Panc1 (cell line): ENCODE measurements around the gene ATXN1. TPM values are rescaled to one million over a fixed set of nuclear protein-coding genes. Genes with fewer than 3 reads are reported as not detected.

Experiments
- ATAC-seq: fragments of 200-7000 bp; cut with Tn5 transposase; 2 replicates; pipeline ENCODE4 v1.9.1; 2020; ENCODE audit warnings: mild to moderate bottlenecking, moderate library complexity
- BruUV-seq: library from RNA; stranded (reverse); fragments of 400-500 nt; replicated peaks from 2 replicates; lab custom pipeline; 2021; lab: Mats Ljungman, UMichigan
- CTCF ChIA-PET: fragments of 300-600 bp; sonication (Branson Sonifier 250); formaldehyde crosslinking; loops from one replicate; lab custom pipeline; 2022; ENCODE audit warnings: antibody characterized with exemption; lab: Charles Lee
- POLR2A ChIA-PET: fragments of 300-600 bp; sonication (Branson Sonifier 250); formaldehyde crosslinking; loops from one replicate; lab custom pipeline; 2022; ENCODE audit warnings: antibody characterized with exemption; lab: Charles Lee
- DNase-seq: peaks from one replicate; pipeline ENCODE4 v3.0.0-alpha.2; 2010; ENCODE audit warnings: low read depth, low spot score
- H3K27ac ChIP-seq: 2 replicates; pipeline ENCODE4 v1.5.1; 2011; ENCODE audit warnings: mild to moderate bottlenecking, low read length, inconsistent platforms
- H3K27me3 ChIP-seq: fragments of 200-500 bp; sonication (Bioruptor generic); 2 replicates; pipeline ENCODE4 v1.6.0; 2014; ENCODE audit warnings: low read length, inconsistent platforms; ENCODE audit not compliant: control insufficient read depth, insufficient read depth
- H3K36me3 ChIP-seq: fragments of 200-500 bp; sonication (Bioruptor generic); 2 replicates; pipeline ENCODE4 v1.5.1; 2014; ENCODE audit warnings: inconsistent platforms, mild to moderate bottlenecking, low read length, moderate library complexity; ENCODE audit not compliant: control insufficient read depth, insufficient read depth
- H3K4me1 ChIP-seq: 2 replicates; pipeline ENCODE4 v1.5.1; 2011; ENCODE audit warnings: inconsistent platforms, mild to moderate bottlenecking, low read length, moderate library complexity; ENCODE audit not compliant: control insufficient read depth, insufficient read depth
- H3K4me3 ChIP-seq, 2 experiments: 2 replicates each; pipeline ENCODE4 v1.5.1; 2011 to 2012; ENCODE audit warnings: low read depth in 2 of 2, low read length in 2 of 2, mild to moderate bottlenecking in 2 of 2, inconsistent platforms in 1 of 2, moderate library complexity in 1 of 2
- H3K9me3 ChIP-seq: fragments of 200-500 bp; sonication (Bioruptor generic); 2 replicates; pipeline ENCODE4 v1.5.1; 2014; ENCODE audit warnings: low read depth, mild to moderate bottlenecking, inconsistent platforms, low read length, moderate library complexity; ENCODE audit not compliant: control insufficient read depth, insufficient read depth
- POLR2AphosphoS5 ChIP-seq: IDR thresholded peaks from 2 replicates; pipeline ENCODE4 v1.6.1; 2012; ENCODE audit warnings: mild to moderate bottlenecking, low read depth, low read length, moderate library complexity
- SIN3A ChIP-seq: IDR thresholded peaks from 2 replicates; pipeline ENCODE4 v1.6.1; 2012; ENCODE audit warnings: low read depth, mild to moderate bottlenecking, low read length, moderate library complexity, borderline replicate concordance; ENCODE audit not compliant: insufficient read depth
- TCF7L2 ChIP-seq: IDR thresholded peaks from 2 replicates; pipeline ENCODE4 v1.6.1; 2011; ENCODE audit warnings: mild to moderate bottlenecking, low read depth, low read length, inconsistent platforms
- in situ Hi-C: cut with HindIII; loops from 2 replicates; pipeline ENCODE4 v1.10.0; 2016; ENCODE audit warnings: low sequenced_read_pairs, low pct_unique_long_range_greater_than_20kb
- intact Hi-C: fragments of 100-400 bp; cut with micrococcal nuclease; formaldehyde crosslinking; loops from one replicate; pipeline ENCODE4 v1.10.0; 2022; ENCODE audit not compliant: unreplicated experiment
- total RNA-seq: library from RNA; stranded (reverse); gene quantifications from one replicate; pipeline ENCODE4 v1.2.1, GENCODE V29; 2021; ENCODE audit not compliant: unreplicated experiment
- TF ChIP-seq, protein P1 (sequence below): fragments of 450-650 bp; IDR thresholded peaks from 2 replicates; pipeline ENCODE4 v1.5.1; 2017; ENCODE audit warnings: mild to moderate bottlenecking
- TF ChIP-seq, protein P2 (sequence below), 2 experiments: IDR thresholded peaks; 2 replicates each; pipeline ENCODE4 v1.6.1; 2011 to 2012; ENCODE audit warnings: low read depth in 2 of 2, control low read depth in 1 of 2, low read length in 1 of 2, mild to moderate bottlenecking in 1 of 2, moderate library complexity in 1 of 2; ENCODE audit not compliant: insufficient read depth in 1 of 2

The ATXN1 gene
- total RNA-seq, 1 experiment from 2014 or later: 67.1 TPM

DNA sequence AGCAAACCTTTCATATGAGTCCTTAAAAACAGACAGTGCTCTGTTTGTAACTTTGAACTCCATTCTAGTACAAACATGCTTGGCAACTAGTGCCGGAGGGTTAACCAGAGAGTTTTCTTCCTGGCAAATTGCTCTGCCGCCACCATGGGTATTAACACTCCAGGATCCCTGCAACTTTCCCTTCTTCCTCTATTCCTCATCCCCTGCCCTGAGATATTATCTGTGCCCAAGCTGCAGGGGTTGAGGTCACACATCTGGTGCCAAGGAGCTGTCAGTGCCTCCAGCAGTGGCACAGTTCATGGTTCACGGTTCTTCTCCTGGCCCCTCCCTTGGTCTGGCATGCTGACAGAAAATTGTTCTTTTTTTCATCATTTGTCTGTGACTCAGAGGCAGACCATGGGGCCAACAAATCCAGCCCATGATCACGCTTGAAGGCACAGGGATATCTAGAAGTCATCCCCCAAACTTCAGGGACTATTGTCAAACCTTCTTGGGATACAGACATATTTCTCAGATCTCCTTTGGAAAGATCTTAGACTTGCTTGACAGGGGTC is 77.5 kb downstream of the ATXN1 start:
- CTCF ChIA-PET: interaction anchor here (0.6 kb wide), 2 partner anchors 102 to 119 kb away, joined by 3 read pairs; no protein-coding TSS in a partner anchor
- Histone ChIP-seq H3K27ac (peak overlapping the region; percentile 80), H3K4me1 (peaks cover 71% of the 10 kb centered on the region), H3K27me3 (no peaks in the 10 kb centered on the region), H3K36me3 (no peaks in the 10 kb centered on the region), H3K4me3 (no peak overlapping the region), H3K9me3 (no peaks in the 10 kb centered on the region)
- ATAC-seq (peak; percentile 40), DNase-seq (no peak)
- intact Hi-C loops: no loop called here
- no TSS peak for BruUV-seq
- TF ChIP-seq SIN3A (no peak), POLR2AphosphoS5 (no peak; the same call in 1 of the 2 replicates), TCF7L2 (no peak)
- TF ChIP-seq, protein P1, sequence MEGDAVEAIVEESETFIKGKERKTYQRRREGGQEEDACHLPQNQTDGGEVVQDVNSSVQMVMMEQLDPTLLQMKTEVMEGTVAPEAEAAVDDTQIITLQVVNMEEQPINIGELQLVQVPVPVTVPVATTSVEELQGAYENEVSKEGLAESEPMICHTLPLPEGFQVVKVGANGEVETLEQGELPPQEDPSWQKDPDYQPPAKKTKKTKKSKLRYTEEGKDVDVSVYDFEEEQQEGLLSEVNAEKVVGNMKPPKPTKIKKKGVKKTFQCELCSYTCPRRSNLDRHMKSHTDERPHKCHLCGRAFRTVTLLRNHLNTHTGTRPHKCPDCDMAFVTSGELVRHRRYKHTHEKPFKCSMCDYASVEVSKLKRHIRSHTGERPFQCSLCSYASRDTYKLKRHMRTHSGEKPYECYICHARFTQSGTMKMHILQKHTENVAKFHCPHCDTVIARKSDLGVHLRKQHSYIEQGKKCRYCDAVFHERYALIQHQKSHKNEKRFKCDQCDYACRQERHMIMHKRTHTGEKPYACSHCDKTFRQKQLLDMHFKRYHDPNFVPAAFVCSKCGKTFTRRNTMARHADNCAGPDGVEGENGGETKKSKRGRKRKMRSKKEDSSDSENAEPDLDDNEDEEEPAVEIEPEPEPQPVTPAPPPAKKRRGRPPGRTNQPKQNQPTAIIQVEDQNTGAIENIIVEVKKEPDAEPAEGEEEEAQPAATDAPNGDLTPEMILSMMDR: no peak
- TF ChIP-seq, protein P2, sequence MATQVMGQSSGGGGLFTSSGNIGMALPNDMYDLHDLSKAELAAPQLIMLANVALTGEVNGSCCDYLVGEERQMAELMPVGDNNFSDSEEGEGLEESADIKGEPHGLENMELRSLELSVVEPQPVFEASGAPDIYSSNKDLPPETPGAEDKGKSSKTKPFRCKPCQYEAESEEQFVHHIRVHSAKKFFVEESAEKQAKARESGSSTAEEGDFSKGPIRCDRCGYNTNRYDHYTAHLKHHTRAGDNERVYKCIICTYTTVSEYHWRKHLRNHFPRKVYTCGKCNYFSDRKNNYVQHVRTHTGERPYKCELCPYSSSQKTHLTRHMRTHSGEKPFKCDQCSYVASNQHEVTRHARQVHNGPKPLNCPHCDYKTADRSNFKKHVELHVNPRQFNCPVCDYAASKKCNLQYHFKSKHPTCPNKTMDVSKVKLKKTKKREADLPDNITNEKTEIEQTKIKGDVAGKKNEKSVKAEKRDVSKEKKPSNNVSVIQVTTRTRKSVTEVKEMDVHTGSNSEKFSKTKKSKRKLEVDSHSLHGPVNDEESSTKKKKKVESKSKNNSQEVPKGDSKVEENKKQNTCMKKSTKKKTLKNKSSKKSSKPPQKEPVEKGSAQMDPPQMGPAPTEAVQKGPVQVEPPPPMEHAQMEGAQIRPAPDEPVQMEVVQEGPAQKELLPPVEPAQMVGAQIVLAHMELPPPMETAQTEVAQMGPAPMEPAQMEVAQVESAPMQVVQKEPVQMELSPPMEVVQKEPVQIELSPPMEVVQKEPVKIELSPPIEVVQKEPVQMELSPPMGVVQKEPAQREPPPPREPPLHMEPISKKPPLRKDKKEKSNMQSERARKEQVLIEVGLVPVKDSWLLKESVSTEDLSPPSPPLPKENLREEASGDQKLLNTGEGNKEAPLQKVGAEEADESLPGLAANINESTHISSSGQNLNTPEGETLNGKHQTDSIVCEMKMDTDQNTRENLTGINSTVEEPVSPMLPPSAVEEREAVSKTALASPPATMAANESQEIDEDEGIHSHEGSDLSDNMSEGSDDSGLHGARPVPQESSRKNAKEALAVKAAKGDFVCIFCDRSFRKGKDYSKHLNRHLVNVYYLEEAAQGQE (IDR thresholded peaks at IDR 0.05; ENCODE audit: insufficient read depth in 1 of 2, low read depth in 2 of 2, low read length in 1 of 2): no peak
- POLR2A ChIA-PET: no interaction called here
- in situ Hi-C loops: no loop called here

DNA sequence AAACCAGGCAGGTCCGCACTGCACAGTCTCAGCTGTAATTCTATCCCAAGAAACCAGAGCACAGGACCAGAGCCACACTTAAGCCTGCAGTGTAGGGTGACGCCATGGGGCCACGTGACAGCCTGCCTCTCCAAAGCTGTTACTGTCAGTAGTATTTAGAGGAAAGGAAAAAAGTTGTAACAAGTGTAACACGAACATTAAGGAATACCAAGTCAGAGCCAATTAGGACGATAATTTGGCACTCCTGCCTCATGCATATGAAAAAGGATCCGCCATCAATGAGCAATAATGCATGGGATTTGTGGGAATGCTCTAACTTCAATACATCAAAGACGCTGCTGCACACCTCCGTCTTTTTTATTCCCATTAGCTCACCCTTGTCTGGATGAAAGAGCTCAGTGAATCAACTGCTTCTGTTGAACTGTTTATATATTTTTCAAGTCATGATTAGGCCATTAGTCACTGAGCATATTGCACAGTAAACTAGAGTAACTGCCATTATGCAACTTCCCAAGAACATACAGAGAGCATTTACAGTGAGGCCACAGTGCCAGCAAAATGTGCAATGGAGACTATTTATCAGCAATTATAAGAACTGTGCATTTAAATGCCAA is 79.9 kb downstream of the ATXN1 start:
- Histone ChIP-seq H3K36me3 (no peaks in the 10 kb centered on the region), H3K27me3 (no peaks in the 10 kb centered on the region), H3K9me3 (no peaks in the 10 kb centered on the region), H3K4me3 (peak overlapping the region in 1 of 2 experiments; percentile 17; a peak in 1 of 4 replicates), H3K4me1 (peaks cover 72% of the 10 kb centered on the region), H3K27ac (peak overlapping the region; percentile 80)
- peak; percentile 88 for DNase-seq
- in situ Hi-C loops (no loop called here), intact Hi-C loops (no loop called here)
- peak; percentile 97 for TF ChIP-seq TCF7L2
- TF ChIP-seq, protein P2 (IDR thresholded peaks at IDR 0.05; ENCODE audit: insufficient read depth in 1 of 2, low read depth in 2 of 2, low read length in 1 of 2): no peak
- TF ChIP-seq POLR2AphosphoS5: peak; percentile 52; the same call in 1 of the 2 replicates
- peak; percentile 91 for ATAC-seq
- ChIA-PET CTCF (no interaction called here), POLR2A (interaction anchor here (0.6 kb wide), 1 partner anchor 20 kb away, joined by 17 read pairs; no protein-coding TSS in a partner anchor)
- no TSS peak for BruUV-seq
